ENCODE measurements around the gene NBEA. TPM values are rescaled to one million over a fixed set of nuclear protein-coding genes. Genes with fewer than 3 reads are reported as not detected.

The NBEA gene
- total RNA-seq, 1 experiment from 2014 or later = 4.1 TPM

GRCh38 chr13:35482527-35482926, 540.5 kb downstream of the NBEA start:
- Histone ChIP-seq H3K27me3 (ENCODE audit: insufficient read depth, low read length) (no peaks in the 10 kb centered on the region), H3K4me3 (replicated peaks in 1 of 2; ENCODE audit: low read depth in 1 of 2, low read length in 2 of 2) (no peak overlapping the region), H3K9ac (ENCODE audit: low read length) (no peak overlapping the region), H3K36me3 (ENCODE audit: control insufficient read depth in 1 of 2, insufficient read depth in 2 of 2, low read length in 2 of 2) (no peaks in the 10 kb centered on the region), H3K4me2 (ENCODE audit: low read length) (no peak overlapping the region), H3K27ac (ENCODE audit: low read depth, low read length) (no peak overlapping the region), H4K20me1 (ENCODE audit: insufficient read depth) (no peaks in the 10 kb centered on the region), H3K4me1 (ENCODE audit: control insufficient read depth in 1 of 2, insufficient read depth in 2 of 2, low read length in 2 of 2) (no peaks in the 10 kb centered on the region), H3K9me3 (ENCODE audit: control insufficient read depth in 1 of 2, insufficient read depth in 1 of 2, low read depth in 1 of 2, low read length in 2 of 2) (no peaks in the 10 kb centered on the region), H2AFZ (ENCODE audit: low read depth, low read length, poor library complexity, severe bottlenecking) (no peak overlapping the region), H3K79me2 (ENCODE audit: insufficient read depth, low read length) (no peaks in the 10 kb centered on the region), H3K9me2 (ENCODE audit: insufficient read depth) (no peaks in the 10 kb centered on the region)
- RAD21 ChIA-PET (ENCODE audit: low non-redundant PET in 1 of 2, low total read pairs in 2 of 2, uncharacterized antibody in 2 of 2, unreplicated experiment in 2 of 2) = no interaction called here
- DNase-seq (ENCODE audit: low read depth, low spot score) (no peak), ATAC-seq (no peak)
- CTCF ChIA-PET = no interaction called here
- BruUV-seq (replicated peaks) = no TSS peak
- no peak for TF ChIP-seq EZH2 (IDR thresholded peaks at IDR 0.05)
- no peak for TF ChIP-seq SP1 (IDR thresholded peaks at IDR 0.05; ENCODE audit: low read depth)
- TF ChIP-seq POLR2AphosphoS5 (IDR thresholded peaks at IDR 0.05; ENCODE audit: low read depth, low read length) = no peak
- TF ChIP-seq FOSL1 (IDR thresholded peaks at IDR 0.05; ENCODE audit: low read depth) = no peak
- TF ChIP-seq CBX3 (IDR thresholded peaks at IDR 0.05; ENCODE audit: low read depth) = no peak
- no peak for TF ChIP-seq YY1 (IDR thresholded peaks at IDR 0.05; ENCODE audit: extremely low read depth, insufficient replicate concordance, low read depth, low read length)
- TF ChIP-seq SRF (IDR thresholded peaks at IDR 0.05; ENCODE audit: low read depth) = no peak
- TF ChIP-seq RAD21 (IDR thresholded peaks at IDR 0.05; ENCODE audit: low read depth) = no peak
- no peak for TF ChIP-seq EGR1 (IDR thresholded peaks at IDR 0.05; ENCODE audit: low read depth)
- TF ChIP-seq EZH2phosphoT487 (IDR thresholded peaks at IDR 0.05; ENCODE audit: borderline replicate concordance) = no peak
- TF ChIP-seq, protein P1, sequence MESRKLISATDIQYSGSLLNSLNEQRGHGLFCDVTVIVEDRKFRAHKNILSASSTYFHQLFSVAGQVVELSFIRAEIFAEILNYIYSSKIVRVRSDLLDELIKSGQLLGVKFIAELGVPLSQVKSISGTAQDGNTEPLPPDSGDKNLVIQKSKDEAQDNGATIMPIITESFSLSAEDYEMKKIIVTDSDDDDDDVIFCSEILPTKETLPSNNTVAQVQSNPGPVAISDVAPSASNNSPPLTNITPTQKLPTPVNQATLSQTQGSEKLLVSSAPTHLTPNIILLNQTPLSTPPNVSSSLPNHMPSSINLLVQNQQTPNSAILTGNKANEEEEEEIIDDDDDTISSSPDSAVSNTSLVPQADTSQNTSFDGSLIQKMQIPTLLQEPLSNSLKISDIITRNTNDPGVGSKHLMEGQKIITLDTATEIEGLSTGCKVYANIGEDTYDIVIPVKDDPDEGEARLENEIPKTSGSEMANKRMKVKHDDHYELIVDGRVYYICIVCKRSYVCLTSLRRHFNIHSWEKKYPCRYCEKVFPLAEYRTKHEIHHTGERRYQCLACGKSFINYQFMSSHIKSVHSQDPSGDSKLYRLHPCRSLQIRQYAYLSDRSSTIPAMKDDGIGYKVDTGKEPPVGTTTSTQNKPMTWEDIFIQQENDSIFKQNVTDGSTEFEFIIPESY (IDR thresholded peaks at IDR 0.05; ENCODE audit: extremely low read depth, insufficient replicate concordance, low read length) = no peak
- TF ChIP-seq MAX (IDR thresholded peaks at IDR 0.05) = no peak
- no peak for TF ChIP-seq ZFX (IDR thresholded peaks at IDR 0.05)
- TF ChIP-seq CTCF (IDR thresholded peaks at IDR 0.05 in 2 of 3, conservative IDR thresholded peaks at IDR 0.05 in 1 of 3; ENCODE audit: borderline replicate concordance in 1 of 3, insufficient read depth in 1 of 3, low read depth in 2 of 3, low read length in 2 of 3) = no peak
- TF ChIP-seq, protein P2, sequence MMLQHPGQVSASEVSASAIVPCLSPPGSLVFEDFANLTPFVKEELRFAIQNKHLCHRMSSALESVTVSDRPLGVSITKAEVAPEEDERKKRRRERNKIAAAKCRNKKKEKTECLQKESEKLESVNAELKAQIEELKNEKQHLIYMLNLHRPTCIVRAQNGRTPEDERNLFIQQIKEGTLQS (IDR thresholded peaks at IDR 0.05) = no peak
- TF ChIP-seq ZNF274 (IDR thresholded peaks at IDR 0.05; ENCODE audit: low read depth, low read length) = no peak
- TF ChIP-seq CEBPB (IDR thresholded peaks at IDR 0.05; ENCODE audit: low read depth) = no peak
- no peak for TF ChIP-seq TCF7L2 (IDR thresholded peaks at IDR 0.05; ENCODE audit: borderline replicate concordance, extremely low read depth, insufficient read depth, insufficient read length)
- no peak for TF ChIP-seq POLR2A (IDR thresholded peaks at IDR 0.05; ENCODE audit: borderline replicate concordance, extremely low read depth, insufficient read depth, insufficient read length)
- intact Hi-C loops (cut with micrococcal nuclease) = no loop called here
- POLR2A ChIA-PET = no interaction called here
